Tibial nerve (tissue), 4 donors: ENCODE data around the gene NRXN3. TPM values are rescaled to one million over a fixed set of nuclear protein-coding genes. Genes with fewer than 3 reads are reported as not detected.

Experiments used
- DNase-seq, 2 donors: peaks; one replicate each; pipeline ENCODE4 v3.0.0-alpha.2; 2019; ENCODE audit warnings: low spot score in 2 of 2
- H3K27ac ChIP-seq, 4 donors: fragments of 200-600 bp; sonication (generic) in 3 of 4; one replicate each; pipeline ENCODE4 v1.5.1; 2017 to 2019; ENCODE audit warnings: mild to moderate bottlenecking in 1 of 4
- H3K27me3 ChIP-seq, 2 donors: fragments of 200-600 bp; sonication (generic) in 1 of 2; one replicate each; pipeline versions ENCODE4 v1.5.1 to v1.6.0; 2017 to 2019
- H3K36me3 ChIP-seq, 3 donors: fragments of 200-600 bp; sonication (generic); one replicate each; pipeline ENCODE4 v1.5.1; 2018 to 2019
- H3K4me1 ChIP-seq, 4 donors: fragments of 200-600 bp; sonication (generic) in 3 of 4; one replicate each; pipeline ENCODE4 v1.5.1; 2017 to 2019
- H3K4me3 ChIP-seq, 4 donors: fragments of 200-600 bp; sonication (generic) in 3 of 4; one replicate each; pipeline ENCODE4 v1.5.1; 2017 to 2019; ENCODE audit warnings: mild to moderate bottlenecking in 1 of 4, moderate library complexity in 1 of 4
- H3K9me3 ChIP-seq, 4 donors: fragments of 200-600 bp; sonication (generic) in 3 of 4; one replicate each; pipeline ENCODE4 v1.5.1; 2017 to 2019
- EP300 ChIP-seq, 2 donors: sonication (generic); formaldehyde crosslinking; IDR thresholded peaks; one replicate each; pipeline ENCODE4 v1.6.1; 2017; ENCODE audit warnings: antibody characterized with exemption in 2 of 2, mild to moderate bottlenecking in 1 of 2
- POLR2A ChIP-seq, 2 donors: fragments of 450-650 bp; IDR thresholded peaks; one replicate each; pipeline ENCODE4 v1.6.1; 2017; ENCODE audit warnings: antibody characterized with exemption in 2 of 2, mild to moderate bottlenecking in 2 of 2, moderate library complexity in 2 of 2
- WGBS, 2 donors: methylation state at CpG; one replicate each; pipeline ENCODE4 v1.1.5; 2018; 5-methylcytosine and 5-hydroxymethylcytosine counted together
- total RNA-seq, 4 donors: library from RNA; depleted of rRNA; stranded (reverse); fragments of >200 nt; gene quantifications; one replicate each; pipeline ENCODE4 v1.1.0, GENCODE V29; 2016
- TF ChIP-seq, protein P1 (sequence below), 5 experiments: fragments of 200-600 bp in 3 of 5; fragments of 450-650 bp in 2 of 5; sonication (generic) in 3 of 5; IDR thresholded peaks; one replicate each; pipeline ENCODE4 v1.5.1; 2016 to 2019; ENCODE audit warnings: antibody characterized with exemption in 5 of 5, mild to moderate bottlenecking in 3 of 5, moderate library complexity in 2 of 5

The NRXN3 gene
- total RNA-seq, 4 donors from 2014 or later = 16.7 to 52.2 (median 19.7) TPM

DNA sequence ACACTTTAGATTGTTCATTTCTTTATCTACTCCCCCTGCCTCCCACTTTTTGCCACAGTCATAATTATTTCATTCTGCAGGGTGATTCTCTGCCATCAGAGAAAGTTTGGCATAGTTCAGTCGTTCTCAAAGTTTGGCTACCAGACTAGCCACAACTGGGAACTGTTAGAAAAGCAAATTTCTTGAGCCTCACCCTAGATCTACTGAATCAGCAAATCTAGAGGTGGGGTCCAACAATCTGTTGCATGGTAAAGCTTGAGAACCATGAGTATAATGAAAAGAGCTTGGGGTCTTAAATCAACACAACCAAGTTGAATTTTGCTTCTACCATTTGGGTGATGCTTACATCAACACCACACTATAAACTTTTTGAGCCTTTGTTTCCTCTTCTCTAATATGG, 172.7 kb downstream of the NRXN3 start:
- 58 to 68% methylated on average over 1 of the region's 1 CpG for WGBS, 2 donors

DNA sequence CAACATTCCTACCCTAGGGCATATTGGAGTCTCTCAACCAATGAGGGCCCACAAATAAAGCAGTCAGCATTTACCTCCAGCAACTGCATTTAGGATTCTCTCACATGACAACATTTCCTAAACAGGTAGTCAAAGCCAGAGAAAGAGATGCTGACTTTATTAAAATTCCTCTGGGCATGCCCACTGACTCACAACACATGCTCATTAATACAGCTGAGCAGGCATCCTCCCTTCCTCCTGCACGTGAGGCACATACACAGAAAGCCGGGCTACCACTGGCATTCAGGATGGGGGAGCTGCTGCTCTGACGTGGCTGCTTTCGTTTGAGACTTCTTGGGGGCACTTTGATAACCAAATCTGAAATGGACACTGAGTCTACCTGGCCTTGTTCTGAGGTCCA, 174.1 kb downstream of the NRXN3 start:
- Histone ChIP-seq H3K4me3 (no peak overlapping the region), H3K36me3 (no peaks in the 10 kb centered on the region), H3K27me3 (no peaks in the 10 kb centered on the region), H3K4me1 (no peaks in the 10 kb centered on the region), H3K27ac (no peak overlapping the region), H3K9me3 (no peaks in the 10 kb centered on the region)
- 49 to 67% methylated on average over 4 of the region's 4 CpGs for WGBS, 2 donors
- TF ChIP-seq, protein P1, sequence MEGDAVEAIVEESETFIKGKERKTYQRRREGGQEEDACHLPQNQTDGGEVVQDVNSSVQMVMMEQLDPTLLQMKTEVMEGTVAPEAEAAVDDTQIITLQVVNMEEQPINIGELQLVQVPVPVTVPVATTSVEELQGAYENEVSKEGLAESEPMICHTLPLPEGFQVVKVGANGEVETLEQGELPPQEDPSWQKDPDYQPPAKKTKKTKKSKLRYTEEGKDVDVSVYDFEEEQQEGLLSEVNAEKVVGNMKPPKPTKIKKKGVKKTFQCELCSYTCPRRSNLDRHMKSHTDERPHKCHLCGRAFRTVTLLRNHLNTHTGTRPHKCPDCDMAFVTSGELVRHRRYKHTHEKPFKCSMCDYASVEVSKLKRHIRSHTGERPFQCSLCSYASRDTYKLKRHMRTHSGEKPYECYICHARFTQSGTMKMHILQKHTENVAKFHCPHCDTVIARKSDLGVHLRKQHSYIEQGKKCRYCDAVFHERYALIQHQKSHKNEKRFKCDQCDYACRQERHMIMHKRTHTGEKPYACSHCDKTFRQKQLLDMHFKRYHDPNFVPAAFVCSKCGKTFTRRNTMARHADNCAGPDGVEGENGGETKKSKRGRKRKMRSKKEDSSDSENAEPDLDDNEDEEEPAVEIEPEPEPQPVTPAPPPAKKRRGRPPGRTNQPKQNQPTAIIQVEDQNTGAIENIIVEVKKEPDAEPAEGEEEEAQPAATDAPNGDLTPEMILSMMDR (IDR thresholded peaks at IDR 0.05) = no peak
- TF ChIP-seq POLR2A (IDR thresholded peaks at IDR 0.05) (no peak), EP300 (IDR thresholded peaks at IDR 0.05) (no peak)
- DNase-seq = no peak

More for the DNA sequence above, 172.7 kb downstream of the NRXN3 start:
- H3K4me3 ChIP-seq = no peak overlapping the region
- no peaks in the 10 kb centered on the region for H3K36me3 ChIP-seq
- H3K4me1 ChIP-seq = no peaks in the 10 kb centered on the region
- H3K27me3 ChIP-seq = no peaks in the 10 kb centered on the region
- DNase-seq = no peak
- no peak overlapping the region for H3K27ac ChIP-seq
- no peaks in the 10 kb centered on the region for H3K9me3 ChIP-seq
- TF ChIP-seq EP300 (IDR thresholded peaks at IDR 0.05) (no peak), POLR2A (IDR thresholded peaks at IDR 0.05) (no peak)
- TF ChIP-seq, protein P1 (IDR thresholded peaks at IDR 0.05) = no peak

GRCh38 chr14:78345131-78345744, 175.1 kb downstream of the NRXN3 start:
- Histone ChIP-seq H3K4me3 (no peak overlapping the region), H3K27ac (no peak overlapping the region), H3K4me1 (no peaks in the 10 kb centered on the region), H3K27me3 (no peaks in the 10 kb centered on the region), H3K36me3 (no peaks in the 10 kb centered on the region), H3K9me3 (no peaks in the 10 kb centered on the region)
- no peak for DNase-seq
- TF ChIP-seq EP300 (IDR thresholded peaks at IDR 0.05) (no peak), POLR2A (IDR thresholded peaks at IDR 0.05) (no peak)
- TF ChIP-seq, protein P1 (IDR thresholded peaks at IDR 0.05) = no peak
- WGBS, 2 donors = 55 to 59% methylated on average over 6 of the region's 6 CpGs

DNA sequence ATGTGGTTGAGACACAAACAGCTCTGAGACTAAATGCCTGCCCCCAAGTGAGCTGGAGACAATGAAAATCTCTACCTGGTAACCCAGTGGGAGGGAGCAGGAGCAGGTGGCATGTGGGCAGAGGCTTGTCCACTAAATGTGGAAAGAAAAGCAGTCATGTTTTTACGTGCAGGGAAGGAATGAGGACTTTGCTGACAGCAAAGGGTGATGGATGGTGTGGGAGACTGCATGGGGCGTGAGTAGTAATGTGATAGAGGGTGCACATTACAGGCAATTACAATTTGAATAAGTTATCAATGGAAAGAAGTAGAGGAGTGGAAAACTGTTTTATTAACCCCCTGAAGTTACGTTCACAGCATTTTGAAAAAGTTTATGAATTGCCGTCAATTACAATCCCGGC, 176.6 kb downstream of the NRXN3 start:
- TF ChIP-seq, protein P1 (IDR thresholded peaks at IDR 0.05) = no peak
- TF ChIP-seq POLR2A (IDR thresholded peaks at IDR 0.05) = no peak
- no peak for TF ChIP-seq EP300 (IDR thresholded peaks at IDR 0.05)

GRCh38 chr14:78355109-78355508, 184.9 kb downstream of the NRXN3 start:
- Histone ChIP-seq H3K9me3 (no peaks in the 10 kb centered on the region), H3K27ac (no peak overlapping the region), H3K36me3 (no peaks in the 10 kb centered on the region), H3K4me3 (no peak overlapping the region), H3K27me3 (no peaks in the 10 kb centered on the region), H3K4me1 (no peaks in the 10 kb centered on the region)
- no peak for DNase-seq
- TF ChIP-seq EP300 (IDR thresholded peaks at IDR 0.05) (no peak), POLR2A (IDR thresholded peaks at IDR 0.05) (no peak)
- TF ChIP-seq, protein P1 (IDR thresholded peaks at IDR 0.05) = no peak
- 75 to 81% methylated on average over 3 of the region's 3 CpGs for WGBS, 2 donors

More for the DNA sequence above, 176.6 kb downstream of the NRXN3 start:
- Histone ChIP-seq H3K36me3 (no peaks in the 10 kb centered on the region), H3K9me3 (no peaks in the 10 kb centered on the region), H3K4me3 (no peak overlapping the region), H3K27me3 (no peaks in the 10 kb centered on the region), H3K27ac (no peak overlapping the region), H3K4me1 (no peaks in the 10 kb centered on the region)
- WGBS, 2 donors = 58 to 60% methylated on average over 5 of the region's 5 CpGs
- DNase-seq = no peak
